H9 (cell line): ENCODE measurements around the gene SAP25. TPM values are rescaled to one million over a fixed set of nuclear protein-coding genes. Genes with fewer than 3 reads are reported as not detected.

Experiments used
- DNase-seq: peaks from one replicate; pipeline ENCODE4 v3.0.0-alpha.2; 2017
- H2AFZ ChIP-seq: one replicate; pipeline ENCODE4 v1.6.1; 2013; ENCODE audit warnings: mild to moderate bottlenecking, low read length, control low read depth, moderate library complexity
- H2AK5ac ChIP-seq: 2 replicates; pipeline ENCODE4 v1.6.1; 2013; ENCODE audit warnings: low read length, control low read depth, mixed read lengths; ENCODE audit not compliant: insufficient read length
- H2BK120ac ChIP-seq: one replicate; pipeline ENCODE4 v1.6.1; 2013; ENCODE audit warnings: low read depth, mild to moderate bottlenecking, low read length, control low read depth, inconsistent platforms; ENCODE audit not compliant: poor library complexity, severe bottlenecking
- H2BK12ac ChIP-seq: 2 replicates; pipeline ENCODE4 v1.6.1; 2013; ENCODE audit warnings: low read length, control low read depth, mixed read lengths, low read depth; ENCODE audit not compliant: insufficient read length
- H2BK15ac ChIP-seq: 2 replicates; pipeline ENCODE4 v1.6.1; 2013; ENCODE audit warnings: low read depth, low read length, control low read depth
- H2BK20ac ChIP-seq: one replicate; pipeline ENCODE4 v1.6.1; 2013; ENCODE audit warnings: low read depth, mild to moderate bottlenecking, low read length, control low read depth, inconsistent platforms; ENCODE audit not compliant: poor library complexity, severe bottlenecking
- H2BK5ac ChIP-seq: 2 replicates; pipeline ENCODE4 v1.6.1; 2013; ENCODE audit warnings: low read length, control low read depth, mixed read lengths; ENCODE audit not compliant: insufficient read length
- H3K14ac ChIP-seq: 2 replicates; pipeline ENCODE4 v1.6.1; 2013; ENCODE audit warnings: low read length, control low read depth; ENCODE audit not compliant: insufficient read depth
- H3K18ac ChIP-seq: 2 replicates; pipeline ENCODE4 v1.6.1; 2013; ENCODE audit warnings: low read depth, mild to moderate bottlenecking, mixed read lengths, low read length, control low read depth; ENCODE audit not compliant: insufficient read length
- H3K23ac ChIP-seq: 2 replicates; pipeline ENCODE4 v1.6.1; 2013; ENCODE audit warnings: low read length, control low read depth, mixed read lengths, low read depth; ENCODE audit not compliant: insufficient read length
- H3K23me2 ChIP-seq: 2 replicates; pipeline ENCODE4 v1.6.1; 2013; ENCODE audit warnings: low read depth, mild to moderate bottlenecking, mixed read lengths, low read length, control low read depth; ENCODE audit not compliant: insufficient read length, poor library complexity, severe bottlenecking
- H3K27ac ChIP-seq: 2 replicates; pipeline ENCODE4 v1.5.1; 2013; ENCODE audit warnings: low read length, control low read depth, mixed read lengths, low read depth; ENCODE audit not compliant: insufficient read length
- H3K27me3 ChIP-seq: 2 replicates; pipeline ENCODE4 v1.6.1; 2013; ENCODE audit warnings: low read length, control low read depth, inconsistent platforms; ENCODE audit not compliant: insufficient read depth
- H3K4ac ChIP-seq: 2 replicates; pipeline ENCODE4 v1.6.1; 2013; ENCODE audit warnings: low read depth, mild to moderate bottlenecking, control low read depth, inconsistent platforms, low read length, moderate library complexity
- H3K4me1 ChIP-seq: 2 replicates; pipeline ENCODE4 v1.6.1; 2013; ENCODE audit warnings: low read length, control low read depth, inconsistent platforms; ENCODE audit not compliant: insufficient read depth
- H3K4me2 ChIP-seq: 2 replicates; pipeline ENCODE4 v1.6.1; 2013; ENCODE audit warnings: low read length, control low read depth, mixed read lengths; ENCODE audit not compliant: insufficient read length, insufficient read depth
- H3K56ac ChIP-seq: 2 replicates; pipeline ENCODE4 v1.6.1; 2013; ENCODE audit warnings: low read depth, mild to moderate bottlenecking, mixed read lengths, low read length, control low read depth; ENCODE audit not compliant: insufficient read length
- H3K79me1 ChIP-seq: 2 replicates; pipeline ENCODE4 v1.6.1; 2013; ENCODE audit warnings: low read depth, mild to moderate bottlenecking, moderate library complexity, low read length, control low read depth, inconsistent platforms; ENCODE audit not compliant: insufficient read depth, poor library complexity, severe bottlenecking
- H3K79me2 ChIP-seq: 2 replicates; pipeline ENCODE4 v1.6.1; 2013; ENCODE audit warnings: low read length, control low read depth, inconsistent platforms; ENCODE audit not compliant: insufficient read depth
- H3K9ac ChIP-seq: 2 replicates; pipeline ENCODE4 v1.6.1; 2013; ENCODE audit warnings: low read length, control low read depth, mixed read lengths; ENCODE audit not compliant: insufficient read length; ENCODE audit errors: extremely low read depth
- H3K9me3 ChIP-seq: one replicate; pipeline ENCODE4 v1.6.1; 2013; ENCODE audit warnings: low read depth, low read length, inconsistent platforms; ENCODE audit not compliant: control insufficient read depth
- H3T11ph ChIP-seq: one replicate; pipeline ENCODE4 v1.6.1; 2013; ENCODE audit warnings: mild to moderate bottlenecking, low read length, control low read depth, inconsistent platforms
- H4K20me1 ChIP-seq: one replicate; pipeline ENCODE4 v1.6.1; 2013; ENCODE audit not compliant: control insufficient read depth, insufficient read length, insufficient read depth
- H4K5ac ChIP-seq: 2 replicates; pipeline ENCODE4 v1.6.1; 2013; ENCODE audit warnings: low read depth, mild to moderate bottlenecking, mixed read lengths, low read length, control low read depth; ENCODE audit not compliant: insufficient read length
- H4K8ac ChIP-seq: replicated peaks from 2 replicates; pipeline ENCODE4 v1.6.1; 2013; ENCODE audit warnings: low read length, control low read depth, mixed read lengths, low read depth; ENCODE audit not compliant: insufficient read length
- H4K91ac ChIP-seq: 2 replicates; pipeline ENCODE4 v1.6.1; 2013; ENCODE audit warnings: low read depth, mild to moderate bottlenecking, moderate library complexity, mixed read lengths, low read length, control low read depth; ENCODE audit not compliant: insufficient read length
- H3K27ac Mint-ChIP-seq, 3 experiments: 2 replicates in 2 of 3; 3 replicates in 1 of 3; pipeline ENCODE4 v1.8.0; 2020 to 2021; ENCODE audit warnings: mixed read lengths in 3 of 3, mild to moderate bottlenecking in 1 of 3, moderate library complexity in 1 of 3
- H3K27me3 Mint-ChIP-seq: 2 replicates; pipeline ENCODE4 v1.8.0; 2021; ENCODE audit warnings: low read depth, mild to moderate bottlenecking, moderate library complexity, mixed read lengths
- H3K36me3 Mint-ChIP-seq, 3 experiments: 2 replicates in 2 of 3; 3 replicates in 1 of 3; pipeline ENCODE4 v1.8.0; 2020 to 2021; ENCODE audit warnings: low read depth in 3 of 3, mixed read lengths in 3 of 3; ENCODE audit not compliant: insufficient read depth in 1 of 3
- H3K4me1 Mint-ChIP-seq, 2 experiments: 2 replicates each; pipeline ENCODE4 v1.8.0; 2020; ENCODE audit warnings: mixed read lengths in 2 of 2
- H3K4me3 Mint-ChIP-seq, 2 experiments: 2 replicates in 1 of 2; 3 replicates in 1 of 2; pipeline ENCODE4 v1.8.0; 2020 to 2021; ENCODE audit warnings: mild to moderate bottlenecking in 2 of 2, mixed read lengths in 2 of 2, moderate library complexity in 1 of 2
- H3K9me3 Mint-ChIP-seq, 2 experiments: 2 replicates in 1 of 2; 3 replicates in 1 of 2; pipeline ENCODE4 v1.8.0; 2020; ENCODE audit warnings: mild to moderate bottlenecking in 2 of 2, mixed read lengths in 2 of 2, moderate library complexity in 1 of 2
- WGBS: extraction: QIAGEN DNeasy Blood & Tissue Kit; methylation state at CpG from one replicate; pipeline ENCODE4 v1.1.7; 2013; ENCODE audit warnings: missing lambda C conversion rate, low lambda C conversion rate, mixed read lengths; ENCODE audit not compliant: insufficient read length; ENCODE audit errors: extremely low coverage; 5-methylcytosine and 5-hydroxymethylcytosine counted together
- total RNA-seq: library from RNA; stranded (reverse); gene quantifications from 2 replicates; pipeline ENCODE4 v1.2.1, GENCODE V29; 2021
- TF ChIP-seq, protein P1 (sequence below): fragments of 200-600 bp; sonication (generic); conservative IDR thresholded peaks from 3 replicates; pipeline ENCODE4 v1.8.0; 2021; ENCODE audit warnings: antibody characterized with exemption, mild to moderate bottlenecking

The SAP25 gene
- total RNA-seq, 1 experiment from 2014 or later, result 4.2 TPM

DNA sequence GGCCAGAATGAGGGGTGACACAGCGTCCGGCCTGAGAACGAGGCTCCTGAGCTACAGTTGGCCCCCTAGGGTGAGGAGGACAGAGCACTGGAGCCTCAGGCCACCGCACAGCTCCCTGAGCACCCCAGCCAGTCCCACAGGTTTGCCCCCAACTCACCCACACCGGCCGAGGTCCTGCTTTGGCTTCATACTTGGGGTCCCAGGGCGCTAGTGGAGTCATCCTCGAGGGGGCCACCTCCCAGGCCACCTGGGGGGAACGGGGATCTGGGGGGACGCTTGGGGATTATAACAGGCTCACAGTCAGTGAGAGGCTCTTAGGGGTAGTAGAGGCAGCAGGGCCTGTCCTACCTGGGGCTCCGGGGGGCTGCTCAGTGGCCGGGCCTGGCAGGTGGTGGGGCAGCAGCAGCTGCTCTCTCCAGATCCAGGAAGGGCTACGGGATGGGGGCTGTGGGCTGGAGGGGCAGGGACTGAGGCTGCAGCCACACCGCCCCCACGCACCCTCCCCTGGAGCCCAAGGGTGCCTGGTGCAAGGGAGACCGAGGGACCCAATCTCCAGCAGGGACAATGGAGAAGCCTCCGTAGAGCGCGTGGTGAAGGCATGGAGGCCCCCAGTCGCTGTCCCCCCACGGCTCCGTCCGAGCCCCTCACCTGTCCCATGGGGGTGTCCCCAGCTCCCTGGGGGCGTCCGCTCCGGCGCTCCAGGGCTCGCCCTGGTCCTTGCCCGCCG is 588 bp downstream of the SAP25 start:
- Histone ChIP-seq H3K4ac (no peak overlapping the region), H3K14ac (no peak overlapping the region; the same call in 1 of the 2 replicates), H4K5ac (no peak overlapping the region), H4K91ac (no peak overlapping the region), H2AFZ (no peak overlapping the region), H3K79me2 (no peaks in the 10 kb centered on the region), H3K27ac (no peak overlapping the region), H3T11ph (no peak overlapping the region), H2BK12ac (no peak overlapping the region), H3K9ac (no peak overlapping the region), H2BK5ac (no peak overlapping the region), H3K4me2 (no peak overlapping the region), H2AK5ac (no peak overlapping the region), H2BK20ac (no peak overlapping the region), H4K8ac (no peak overlapping the region), H3K23ac (no peak overlapping the region), H2BK15ac (no peak overlapping the region), H3K23me2 (peaks cover 9% of the 10 kb centered on the region), H3K27me3 (no peaks in the 10 kb centered on the region), H3K56ac (no peak overlapping the region), H2BK120ac (no peak overlapping the region), H3K4me1 (peaks cover 5% of the 10 kb centered on the region; the same call in 1 of the 2 replicates), H3K9me3 (no peaks in the 10 kb centered on the region), H3K79me1 (no peaks in the 10 kb centered on the region), H4K20me1 (no peaks in the 10 kb centered on the region), H3K18ac (no peak overlapping the region)
- DNase-seq, result peak; percentile 29
- peaks cover 25 to 28% of the 10 kb centered on the region in 2 experiments for H3K4me1 Mint-ChIP-seq
- no peak overlapping the region for H3K4me3 Mint-ChIP-seq
- H3K27me3 Mint-ChIP-seq, result peaks cover 5% of the 10 kb centered on the region
- TF ChIP-seq, protein P1, sequence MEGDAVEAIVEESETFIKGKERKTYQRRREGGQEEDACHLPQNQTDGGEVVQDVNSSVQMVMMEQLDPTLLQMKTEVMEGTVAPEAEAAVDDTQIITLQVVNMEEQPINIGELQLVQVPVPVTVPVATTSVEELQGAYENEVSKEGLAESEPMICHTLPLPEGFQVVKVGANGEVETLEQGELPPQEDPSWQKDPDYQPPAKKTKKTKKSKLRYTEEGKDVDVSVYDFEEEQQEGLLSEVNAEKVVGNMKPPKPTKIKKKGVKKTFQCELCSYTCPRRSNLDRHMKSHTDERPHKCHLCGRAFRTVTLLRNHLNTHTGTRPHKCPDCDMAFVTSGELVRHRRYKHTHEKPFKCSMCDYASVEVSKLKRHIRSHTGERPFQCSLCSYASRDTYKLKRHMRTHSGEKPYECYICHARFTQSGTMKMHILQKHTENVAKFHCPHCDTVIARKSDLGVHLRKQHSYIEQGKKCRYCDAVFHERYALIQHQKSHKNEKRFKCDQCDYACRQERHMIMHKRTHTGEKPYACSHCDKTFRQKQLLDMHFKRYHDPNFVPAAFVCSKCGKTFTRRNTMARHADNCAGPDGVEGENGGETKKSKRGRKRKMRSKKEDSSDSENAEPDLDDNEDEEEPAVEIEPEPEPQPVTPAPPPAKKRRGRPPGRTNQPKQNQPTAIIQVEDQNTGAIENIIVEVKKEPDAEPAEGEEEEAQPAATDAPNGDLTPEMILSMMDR, result no peak
- no peak overlapping the region for H3K27ac Mint-ChIP-seq
- WGBS, result no CpG with 5 or more reads among the region's 30 CpGs
- peaks cover 0 to 2% of the 10 kb centered on the region in 2 experiments; a peak in 1 of 5 replicates for H3K9me3 Mint-ChIP-seq
- H3K36me3 Mint-ChIP-seq, result peaks cover 8 to 18% (median 17%) of the 10 kb centered on the region in 3 experiments; a peak in 6 of 7 replicates
